HL-60/S4 (cell line): ENCODE data around the gene SIRT3.
"Not testable (repeated sequence)": the region's sequence is repeated elsewhere in the genome, so short reads cannot be mapped to it uniquely, and the experiment has no call there.

Experiments used
- in situ Hi-C: fragments of 300-500 bp; cut with MboI; formaldehyde crosslinking; loops from 2 replicates; pipeline ENCODE4 v1.14.3; 2022; ENCODE audit warnings: low sequenced_read_pairs

The SIRT3 gene

DNA sequence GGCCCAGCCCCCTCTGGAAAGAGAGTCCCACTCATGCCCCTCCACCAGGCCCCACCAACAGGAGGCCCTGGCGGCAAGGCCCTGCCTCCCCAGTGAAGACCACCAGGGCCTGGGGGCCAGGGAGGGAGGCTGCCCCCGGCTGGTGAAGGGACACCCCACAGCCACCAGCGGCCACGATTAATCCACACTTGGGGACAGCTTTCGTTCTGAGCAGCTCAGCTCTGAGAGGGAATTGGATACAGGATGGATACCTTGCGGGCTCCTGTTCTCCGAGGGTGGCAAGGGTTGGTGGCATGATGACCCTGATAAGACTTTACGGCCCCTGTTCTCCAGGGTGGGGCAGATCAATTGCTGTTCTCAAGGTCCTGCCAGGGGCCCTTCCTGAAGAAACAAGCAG lies 35.2 kb upstream of the SIRT3 start:
- in situ Hi-C loops = no loop called here

DNA sequence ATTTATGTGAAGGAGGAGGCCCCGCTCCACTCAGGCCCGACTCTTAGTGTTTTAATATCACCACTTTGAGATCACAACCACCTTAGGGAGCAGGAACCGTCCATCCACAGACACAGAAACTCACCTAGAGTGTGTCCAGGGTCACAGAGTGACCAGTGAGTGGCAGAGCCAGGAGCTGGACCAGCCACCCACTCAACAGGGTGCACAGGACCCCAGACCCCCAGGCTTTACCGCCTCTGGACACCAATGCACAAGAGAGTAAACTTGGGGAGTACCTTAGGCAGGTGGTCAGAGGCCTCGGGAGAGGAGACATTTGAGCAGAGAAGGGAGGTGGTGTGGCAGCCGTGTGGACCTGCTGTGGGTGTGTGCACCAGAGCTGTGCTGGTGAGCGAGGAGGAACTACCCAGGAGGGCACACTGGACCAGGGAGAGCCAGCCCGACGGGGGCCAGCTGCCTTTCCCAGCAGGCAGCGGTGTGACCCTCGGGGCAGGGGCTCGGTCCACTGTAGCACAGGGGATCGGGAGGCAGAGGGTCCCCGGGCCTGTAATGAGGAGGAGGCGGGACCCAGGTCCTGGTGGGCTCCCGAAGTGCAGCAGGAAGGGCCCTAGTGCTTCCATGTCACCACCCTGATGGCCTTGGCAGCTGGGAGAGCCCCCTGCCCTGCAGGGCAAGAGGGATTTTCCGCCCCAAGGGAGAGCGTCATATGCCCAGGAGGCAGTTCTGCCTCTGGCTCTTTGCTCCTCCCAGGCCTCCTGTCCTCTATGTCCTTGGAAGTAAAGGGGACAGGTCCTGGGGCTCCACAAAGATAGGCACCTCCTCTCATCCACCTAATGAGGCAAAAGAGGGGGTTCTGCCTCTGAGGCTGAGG lies 34.5 kb upstream of the SIRT3 start:
- in situ Hi-C loops = no loop called here

DNA sequence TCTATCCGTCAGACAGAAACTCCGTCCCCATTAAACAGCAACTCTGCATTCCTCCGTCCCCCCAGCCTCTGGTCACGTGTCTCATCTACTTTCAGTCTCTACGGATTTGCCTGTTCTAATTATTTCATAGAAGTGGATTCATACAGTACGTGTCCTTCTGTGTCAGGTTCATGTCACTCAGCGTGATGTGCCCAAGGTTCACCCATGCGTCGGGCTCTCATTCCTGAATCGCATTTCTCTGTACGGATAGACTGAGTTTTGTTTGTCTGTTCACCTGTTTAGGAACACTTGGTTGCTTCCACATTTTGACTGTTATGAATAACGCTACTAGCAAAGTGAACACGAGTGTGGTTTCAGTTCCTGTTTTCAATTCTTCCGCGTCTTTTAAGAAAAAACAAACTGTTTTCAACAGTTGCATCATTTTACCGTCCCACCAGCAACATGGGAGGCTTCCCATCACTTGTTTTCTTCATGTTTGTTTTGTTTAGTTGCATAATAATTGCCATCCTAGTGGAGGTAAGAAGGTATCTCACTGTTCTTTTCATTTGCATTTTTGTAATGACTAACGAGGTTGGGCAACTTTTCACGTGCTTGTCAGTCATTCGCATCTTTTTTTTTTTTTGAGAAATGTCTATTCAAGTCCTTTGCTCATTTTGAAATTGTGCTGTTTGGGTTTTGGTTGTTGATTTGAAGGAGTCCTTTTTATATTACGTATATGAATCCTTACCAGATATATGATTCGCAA lies 33.2 kb upstream of the SIRT3 start:
- in situ Hi-C loops = no loop called here

DNA sequence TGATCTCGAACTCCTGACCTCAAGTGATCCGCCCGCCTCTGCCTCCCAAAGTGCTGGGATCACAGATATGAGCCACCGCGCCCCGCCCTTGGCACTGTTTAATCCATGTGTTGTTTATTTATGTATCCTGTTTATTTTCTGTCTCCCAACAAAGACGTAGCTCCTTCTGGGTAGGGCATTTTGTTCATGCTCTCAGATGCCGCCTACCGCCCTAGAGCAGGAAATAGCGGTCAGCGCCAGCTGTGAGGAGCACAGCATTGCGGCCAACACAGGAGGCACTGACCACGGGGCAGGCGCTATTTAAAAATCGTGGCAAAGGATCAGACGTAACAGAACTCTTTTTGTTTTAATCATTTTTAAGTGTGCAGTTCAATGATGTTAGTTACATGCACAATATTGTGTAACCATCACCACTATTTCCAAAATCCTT lies 32.6 kb upstream of the SIRT3 start:
- in situ Hi-C loops = not testable (repeated sequence)

DNA sequence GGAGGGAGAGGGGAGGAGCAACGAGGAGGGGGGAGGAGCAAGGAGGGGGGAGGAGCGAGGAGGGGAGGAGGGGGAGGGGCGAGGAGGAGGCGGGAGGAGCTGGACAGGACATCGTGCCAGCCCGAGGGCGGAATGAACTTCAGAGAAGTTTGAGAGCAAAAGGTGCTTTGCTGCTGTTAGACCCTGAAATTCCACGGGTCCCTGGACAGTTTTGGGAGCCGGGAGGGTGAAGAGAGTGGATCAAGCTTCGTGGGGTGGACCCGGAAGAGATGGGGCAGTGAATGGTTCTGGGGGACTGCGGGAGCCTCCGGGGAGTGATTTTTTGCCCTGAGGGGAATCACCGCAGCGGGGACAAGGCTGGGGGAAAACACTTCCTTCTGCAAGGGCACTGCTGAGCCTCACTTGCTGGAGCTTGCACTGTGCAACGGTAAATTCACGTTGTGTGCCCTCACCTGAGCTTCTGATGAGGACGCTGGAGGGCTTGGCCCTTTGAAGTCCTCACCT lies 31.4 kb upstream of the SIRT3 start:
- in situ Hi-C loops = no loop called here

DNA sequence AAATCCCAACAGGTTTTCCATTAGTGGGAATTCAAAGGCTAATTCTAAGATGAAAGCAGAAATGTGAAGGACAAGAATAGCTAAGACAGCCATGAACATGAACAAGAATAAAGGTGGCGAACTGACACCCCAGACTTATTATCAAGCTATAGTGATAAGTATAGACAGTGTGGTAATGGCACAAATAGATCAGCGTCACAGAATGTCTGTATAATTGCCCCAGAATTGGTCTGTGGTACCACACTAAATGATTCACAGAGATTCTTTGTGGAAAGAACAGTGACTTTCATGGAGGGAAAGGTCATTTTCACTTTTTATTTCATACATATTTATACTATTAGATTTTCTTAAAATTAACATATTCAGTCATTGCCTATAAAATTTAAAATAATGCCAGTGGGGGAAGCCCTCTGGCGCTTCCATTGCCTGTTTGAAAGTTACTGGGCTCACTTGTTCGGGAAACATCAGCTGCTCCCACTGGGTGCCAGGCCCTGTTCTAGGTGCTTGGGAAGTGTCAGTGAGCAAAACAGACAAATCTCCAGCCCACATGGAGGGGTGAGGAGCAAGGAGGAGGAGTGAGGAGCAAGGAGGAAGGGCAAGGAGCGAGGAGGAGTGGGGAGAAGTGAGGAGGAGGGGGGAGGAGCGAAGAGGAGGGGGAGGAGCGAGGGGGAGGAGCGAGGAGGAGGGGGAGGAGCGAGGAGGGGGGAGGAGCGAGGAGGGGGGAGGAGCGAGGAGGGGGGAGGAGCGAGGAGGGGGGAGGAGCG lies 30.7 kb upstream of the SIRT3 start:
- in situ Hi-C loops = no loop called here

DNA sequence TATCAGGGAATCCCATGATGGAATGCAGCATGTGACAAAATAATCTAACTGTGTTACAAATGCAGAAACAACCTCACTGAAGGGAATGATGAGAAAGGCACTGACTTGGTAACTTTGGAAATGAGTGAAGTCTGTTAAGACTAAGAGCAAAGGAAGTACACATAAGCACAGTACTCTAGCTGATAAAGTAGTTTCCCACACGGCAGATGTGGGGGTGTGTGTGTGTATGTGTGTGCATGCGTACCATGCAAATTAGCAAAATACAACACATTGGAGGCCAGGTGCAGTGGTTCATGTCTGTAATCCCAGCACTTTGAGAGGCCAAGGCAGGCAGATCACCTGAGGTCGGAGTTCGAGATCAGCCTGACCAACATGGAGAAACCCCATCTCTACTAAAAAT lies 25.5 kb upstream of the SIRT3 start:
- in situ Hi-C loops = no loop called here

DNA sequence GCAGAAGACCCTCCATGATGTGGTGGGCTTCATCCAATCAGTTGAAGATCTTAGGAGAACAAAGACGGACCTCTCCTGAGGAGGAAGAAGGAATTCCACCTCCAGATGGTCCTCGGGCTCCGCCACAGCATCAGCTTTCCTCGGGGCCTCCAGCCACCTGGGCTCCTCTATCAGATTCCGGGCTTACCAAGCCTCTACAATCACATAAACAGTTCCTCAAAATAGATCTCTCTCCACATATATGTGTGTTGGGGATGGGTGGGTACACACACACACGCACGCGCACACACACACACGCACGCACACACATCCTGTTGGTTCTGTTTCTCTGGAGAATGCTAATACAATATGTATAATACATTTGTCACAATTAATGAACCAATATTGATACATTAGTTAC lies 23.3 kb upstream of the SIRT3 start:
- in situ Hi-C loops = no loop called here

DNA sequence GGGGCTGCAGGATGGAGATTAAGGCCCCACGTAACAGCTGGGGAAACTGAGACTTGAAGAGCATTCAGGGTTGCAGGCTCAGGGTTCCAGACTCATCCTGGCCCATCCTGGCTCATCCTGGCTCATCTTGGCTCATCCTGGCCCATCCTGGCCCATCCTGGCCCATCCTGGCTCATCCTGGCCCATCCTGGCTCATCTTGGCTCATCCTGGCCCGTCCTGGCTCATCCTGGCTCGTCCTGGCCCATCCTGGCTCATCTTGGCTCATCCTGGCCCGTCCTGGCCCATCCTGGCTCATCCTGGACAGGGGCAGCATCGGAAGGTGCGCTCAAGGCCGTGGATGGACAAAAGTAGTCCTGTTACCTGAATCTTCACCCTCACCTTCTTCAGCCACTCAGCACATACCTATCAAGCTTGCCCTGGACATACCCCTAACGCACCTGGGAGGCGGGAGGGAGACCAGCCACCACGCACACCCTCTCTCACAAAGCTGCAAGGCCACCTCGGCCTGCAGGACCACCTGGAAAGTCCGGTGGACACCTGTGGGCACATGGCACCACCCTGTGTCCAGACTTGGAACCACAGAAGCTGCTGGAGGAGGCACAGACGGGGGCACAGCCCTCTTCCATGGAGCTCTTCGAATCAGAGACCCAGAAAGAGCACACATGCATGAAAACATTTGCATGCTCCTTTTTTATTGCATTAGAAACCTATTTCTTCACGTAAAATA lies 21.8 kb upstream of the SIRT3 start:
- in situ Hi-C loops = no loop called here

DNA sequence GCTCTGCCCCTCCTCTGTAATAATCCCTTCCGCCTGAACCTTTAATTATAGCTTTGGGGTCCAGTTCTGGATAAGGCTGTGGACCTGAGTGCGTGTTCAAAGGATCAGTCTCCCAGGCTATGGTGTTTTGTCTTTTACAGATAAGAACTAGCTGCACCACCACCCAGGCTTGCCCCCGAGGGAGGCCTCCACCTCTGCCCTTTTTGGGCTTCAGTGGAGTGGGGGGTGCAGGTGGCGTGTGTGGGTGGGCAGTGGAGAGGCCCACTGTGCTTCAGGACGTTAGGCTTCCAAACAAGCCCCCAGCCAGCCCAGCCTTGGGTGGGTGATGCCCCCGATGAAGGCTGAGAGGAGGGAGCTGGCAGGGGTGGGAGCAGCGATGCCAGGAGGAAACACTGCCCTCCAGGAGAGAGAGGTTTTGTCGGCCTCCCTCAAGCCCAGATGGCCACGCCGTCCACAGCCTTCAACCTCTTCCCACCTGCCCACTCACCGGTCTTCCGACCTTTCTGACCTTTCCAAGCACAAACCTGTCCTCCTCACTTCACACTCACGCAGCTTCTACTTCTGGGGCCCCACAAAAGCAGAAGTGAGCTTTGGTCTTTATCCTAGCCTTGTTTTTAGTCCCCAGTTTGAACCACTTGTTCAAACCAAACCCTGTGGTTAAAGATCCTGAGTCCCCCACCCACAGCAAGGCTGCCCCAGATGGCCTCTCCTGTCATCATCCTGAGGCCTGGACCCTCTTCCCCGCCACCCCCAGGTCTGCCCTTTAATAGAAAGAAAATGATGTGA lies 21.0 kb upstream of the SIRT3 start:
- in situ Hi-C loops = no loop called here

DNA sequence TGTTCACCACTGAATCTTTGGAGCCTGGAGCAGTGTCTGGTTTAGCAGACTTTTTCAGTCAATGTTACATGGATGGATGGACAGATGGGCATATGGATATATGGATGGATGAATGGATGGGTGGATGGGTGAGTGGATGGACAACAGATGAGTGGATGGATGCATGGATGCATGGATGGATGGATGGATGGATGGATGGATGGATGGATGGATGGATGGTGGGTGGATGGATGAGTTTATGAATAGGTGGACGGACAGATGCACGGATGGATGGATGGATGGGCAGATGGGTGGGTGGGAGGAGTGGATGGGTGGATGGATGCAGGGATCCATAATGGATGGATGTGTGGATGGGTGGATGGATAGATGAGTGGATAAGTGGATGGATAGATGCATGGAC lies 19.7 kb upstream of the SIRT3 start:
- in situ Hi-C loops = no loop called here

DNA sequence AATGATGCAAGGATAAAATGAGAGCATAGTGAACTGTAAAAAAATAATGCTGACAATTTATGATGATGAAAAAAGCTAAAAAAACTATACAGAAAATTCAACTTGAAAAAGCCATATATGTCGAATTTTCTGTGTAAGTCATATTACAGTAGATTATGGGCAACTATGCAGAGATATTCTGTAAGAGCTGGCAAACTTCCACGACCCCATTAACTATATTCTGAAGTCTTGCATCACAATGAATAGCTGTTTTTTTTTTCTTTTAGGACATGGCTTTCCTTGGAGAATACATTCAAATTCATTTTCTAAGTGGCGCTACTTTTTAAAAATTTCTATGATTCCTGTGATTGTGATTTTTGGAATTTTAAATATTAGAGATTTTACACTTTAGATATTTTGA lies 19.0 kb upstream of the SIRT3 start:
- in situ Hi-C loops = no loop called here

DNA sequence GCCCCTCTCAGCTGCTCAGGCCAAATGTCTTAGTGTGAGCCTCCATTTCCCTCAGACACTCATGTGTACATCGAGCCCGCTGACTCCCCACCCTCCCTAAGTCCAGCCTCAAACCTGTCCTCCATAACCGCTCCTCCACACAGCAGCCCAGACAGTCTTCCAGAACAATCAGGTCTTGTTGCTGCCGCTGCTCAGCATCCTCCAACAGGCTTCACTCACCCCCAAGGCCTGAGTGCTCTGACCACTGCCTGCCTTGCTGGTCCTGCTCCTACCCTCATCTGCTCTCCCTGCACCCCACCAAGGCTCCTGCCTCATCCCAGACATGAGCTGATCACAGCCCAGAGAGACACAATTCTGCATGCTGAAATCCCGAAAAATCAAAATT lies 17.7 kb upstream of the SIRT3 start:
- in situ Hi-C loops = no loop called here

DNA sequence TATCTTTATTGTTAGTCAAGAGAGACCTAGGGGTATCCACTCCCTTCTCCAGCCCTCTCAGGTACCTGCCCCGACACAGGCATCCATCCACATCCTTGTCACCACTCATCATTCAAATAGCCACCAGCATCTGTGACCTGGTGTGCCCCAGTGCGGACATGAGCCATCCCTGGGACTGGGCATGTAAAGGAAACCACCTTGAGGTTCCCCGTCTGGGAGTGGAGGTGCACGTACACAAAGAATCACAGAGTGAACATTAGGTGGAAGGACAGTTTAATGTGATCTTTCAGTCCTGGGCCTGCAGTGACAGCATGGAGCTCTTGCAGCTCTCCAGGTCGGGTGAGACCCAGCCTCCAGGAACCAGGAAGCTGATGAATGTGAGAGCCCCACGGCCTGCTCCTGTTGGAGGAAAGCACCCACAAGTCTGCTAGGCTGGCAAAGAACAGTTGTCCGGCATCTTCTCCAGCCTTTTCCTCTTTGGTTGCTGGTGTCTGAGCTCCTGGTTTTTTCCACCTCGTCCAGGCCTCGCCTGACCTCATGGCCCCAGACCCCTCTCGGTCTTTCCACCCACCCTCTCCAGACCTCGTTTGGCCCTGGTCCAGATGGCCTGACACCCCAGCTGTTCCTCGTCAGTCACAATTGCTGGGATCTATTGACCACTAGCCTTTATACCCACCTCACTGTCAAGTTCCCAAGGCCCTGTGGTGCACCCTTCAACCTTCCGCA lies 17.2 kb upstream of the SIRT3 start:
- in situ Hi-C loops = no loop called here

DNA sequence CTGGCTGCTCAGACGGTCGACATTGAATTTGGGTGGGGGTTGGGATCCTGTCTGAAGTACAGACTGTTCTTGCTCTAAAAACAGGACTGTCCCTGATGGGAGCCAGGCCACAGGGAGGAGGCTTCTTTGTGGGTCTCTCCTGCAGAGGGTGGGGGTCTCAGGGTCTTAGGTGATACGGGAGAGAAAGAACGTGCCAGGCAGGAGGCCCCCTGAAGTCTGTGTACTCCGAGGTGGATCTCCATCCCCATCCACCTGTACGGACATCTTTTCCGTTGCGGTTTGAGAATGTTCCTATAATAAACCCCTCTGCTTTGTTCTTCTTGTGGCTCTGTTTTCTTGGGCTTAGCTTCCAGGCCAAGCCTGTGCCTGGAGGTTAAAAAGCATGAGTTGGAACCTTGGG lies 16.5 kb upstream of the SIRT3 start:
- in situ Hi-C loops = no loop called here

DNA sequence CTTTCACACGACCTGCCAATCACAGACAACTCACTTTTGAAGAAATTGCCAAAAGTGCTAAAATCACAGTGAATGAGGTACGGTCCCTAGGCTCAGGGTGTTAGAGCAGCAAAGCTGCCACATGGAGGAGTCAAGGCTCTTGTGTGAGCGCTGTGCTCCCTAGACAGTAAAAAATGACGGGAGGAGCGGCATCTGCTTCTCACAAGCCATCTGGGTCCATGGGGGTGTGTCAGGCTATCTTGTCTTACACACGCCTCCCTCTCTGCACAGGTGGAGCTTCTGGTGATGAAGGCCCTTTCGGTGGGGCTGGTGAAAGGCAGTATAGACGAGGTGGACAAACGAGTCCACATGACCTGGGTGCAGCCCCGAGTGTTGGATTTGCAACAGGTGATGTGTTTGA lies 15.4 kb upstream of the SIRT3 start:
- in situ Hi-C loops = no loop called here

DNA sequence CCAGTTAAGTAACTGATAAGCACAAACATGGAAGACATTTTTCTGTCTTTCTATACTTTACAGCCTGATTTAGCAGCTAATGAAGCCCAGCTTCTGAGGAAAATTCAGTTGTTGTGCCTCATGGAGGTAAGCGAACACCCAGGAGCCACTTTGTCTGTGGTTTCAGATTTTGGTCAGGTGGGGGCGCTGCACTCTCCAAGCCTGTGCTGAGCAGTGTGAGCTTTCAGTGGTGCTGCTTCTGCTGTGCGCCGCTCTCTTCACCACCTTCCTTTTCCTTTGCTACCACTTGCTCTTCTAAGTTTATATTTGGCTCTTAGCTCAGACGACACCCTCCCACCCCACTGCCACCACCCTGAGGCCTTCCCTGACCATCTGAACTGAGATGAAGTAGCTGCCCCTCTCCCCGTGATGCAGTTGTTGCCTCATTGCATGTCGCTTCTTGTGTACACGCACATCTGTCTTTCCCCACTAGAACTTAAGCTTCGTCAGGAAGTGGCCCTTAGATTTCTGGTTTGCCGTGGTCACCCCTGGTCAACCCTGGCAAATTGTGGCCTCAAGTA lies 14.7 kb upstream of the SIRT3 start:
- in situ Hi-C loops = no loop called here

DNA sequence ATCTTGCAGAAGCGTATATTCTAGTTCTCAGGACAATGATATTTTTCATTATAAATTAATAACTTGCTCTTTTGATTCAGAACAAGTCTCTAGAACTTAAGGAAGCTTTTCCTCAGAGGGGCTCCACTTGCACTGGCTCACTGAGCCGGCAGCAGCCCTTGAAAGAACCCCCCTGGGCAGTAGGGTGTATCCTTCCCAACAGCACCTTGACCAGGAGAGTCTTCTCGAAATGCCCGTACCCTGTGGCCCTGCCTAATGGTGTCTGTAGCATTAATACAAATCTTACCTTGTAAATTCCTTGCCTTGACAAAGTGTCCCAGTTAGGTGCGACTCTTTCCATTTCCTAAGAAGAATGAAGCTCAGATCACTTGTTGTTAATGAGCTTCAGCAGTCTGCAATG lies 14.1 kb upstream of the SIRT3 start:
- in situ Hi-C loops = no loop called here

DNA sequence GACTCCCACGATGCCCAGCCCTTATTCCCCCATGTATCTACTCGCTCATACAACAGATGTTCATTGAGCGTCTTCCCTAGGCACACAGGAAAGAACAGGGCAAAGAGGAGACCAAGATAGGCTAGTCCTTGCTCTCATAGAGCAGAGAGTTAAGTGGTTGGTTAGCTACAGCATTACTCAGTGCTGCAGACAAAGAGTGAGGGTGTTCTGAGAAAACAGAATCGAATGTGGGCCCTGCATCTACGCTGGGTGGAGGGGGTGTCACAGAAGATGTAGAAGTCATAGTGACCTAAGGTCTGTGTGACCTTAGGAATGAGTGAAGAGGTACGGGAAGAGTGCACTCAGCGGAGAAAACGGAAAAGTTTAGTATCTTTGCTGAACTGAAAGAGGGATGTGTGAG lies 12.9 kb upstream of the SIRT3 start:
- in situ Hi-C loops = no loop called here
